ENCODE data around the gene DEFB121.
"Not testable (repeated sequence)": the region's sequence is repeated elsewhere in the genome, so short reads cannot be mapped to it uniquely, and the experiment has no call there.

The DEFB121 gene, protein sequence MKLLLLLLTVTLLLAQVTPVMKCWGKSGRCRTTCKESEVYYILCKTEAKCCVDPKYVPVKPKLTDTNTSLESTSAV
- total RNA-seq: 0 reads per million in 4 donors

DNA sequence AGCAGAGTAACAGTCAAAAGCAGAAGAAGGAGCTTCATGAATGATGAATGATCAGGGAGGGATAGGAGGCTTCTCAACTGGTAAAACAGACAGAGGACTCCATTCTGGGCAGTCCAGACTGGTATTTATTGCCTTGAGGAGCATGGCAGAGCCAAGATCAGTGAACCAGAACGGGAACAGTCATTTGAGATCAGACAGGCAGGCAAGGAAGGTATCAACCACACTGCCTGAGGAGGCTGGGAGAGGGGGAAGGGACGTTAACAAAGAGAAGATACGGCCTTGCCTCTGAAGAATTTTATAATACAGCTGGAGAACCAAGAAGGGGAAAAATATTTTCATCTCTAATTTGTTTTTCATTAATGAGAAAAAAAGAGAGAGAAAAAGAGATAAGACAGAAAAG is at the start of gene DEFB121:
DEFB121 (minus strand) TSS at position 101 of the 400 bp plus-strand sequence; CDS start at position 38, 63 bp downstream.
- DNase-seq: no peak

DNA sequence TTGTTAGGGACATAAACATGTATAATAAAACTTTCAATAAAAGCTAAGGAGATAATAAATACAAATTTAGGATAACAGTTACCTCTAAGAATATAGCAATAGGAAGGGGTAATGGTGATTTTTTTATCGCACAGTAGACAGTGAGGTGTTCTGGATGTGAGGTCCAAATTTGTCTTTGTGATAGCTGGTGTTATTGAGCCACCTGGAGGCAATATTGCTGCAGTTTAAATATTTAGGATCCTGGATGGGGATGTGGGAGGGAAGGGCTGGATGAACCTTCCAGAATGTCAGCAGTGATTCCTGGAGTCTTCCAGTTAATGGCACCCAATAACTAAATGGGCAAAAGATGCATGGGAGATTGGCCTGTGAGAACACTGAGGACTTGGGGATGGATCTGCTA is 48.3 kb upstream of the DEFB121 start:
- DNase-seq: no peak

DNA sequence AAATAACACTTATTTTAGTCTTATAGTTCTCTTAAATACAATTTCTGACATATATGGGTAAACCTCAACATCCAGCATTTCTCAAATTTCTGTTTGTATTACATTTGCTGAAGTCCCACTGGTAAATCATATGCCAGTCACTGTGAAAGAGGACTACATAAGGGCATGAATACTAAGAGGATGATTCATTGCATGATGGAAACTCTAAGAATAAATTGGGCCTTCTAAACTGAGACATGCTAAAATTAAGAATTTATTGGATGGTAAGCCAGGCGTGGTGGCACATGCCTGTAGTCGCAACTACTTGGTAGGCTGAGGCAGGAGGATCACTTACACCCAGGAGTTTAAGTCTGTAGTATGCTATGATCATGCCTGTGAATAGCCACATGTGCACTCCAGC is 46.6 kb upstream of the DEFB121 start:
- no peak for DNase-seq

DNA sequence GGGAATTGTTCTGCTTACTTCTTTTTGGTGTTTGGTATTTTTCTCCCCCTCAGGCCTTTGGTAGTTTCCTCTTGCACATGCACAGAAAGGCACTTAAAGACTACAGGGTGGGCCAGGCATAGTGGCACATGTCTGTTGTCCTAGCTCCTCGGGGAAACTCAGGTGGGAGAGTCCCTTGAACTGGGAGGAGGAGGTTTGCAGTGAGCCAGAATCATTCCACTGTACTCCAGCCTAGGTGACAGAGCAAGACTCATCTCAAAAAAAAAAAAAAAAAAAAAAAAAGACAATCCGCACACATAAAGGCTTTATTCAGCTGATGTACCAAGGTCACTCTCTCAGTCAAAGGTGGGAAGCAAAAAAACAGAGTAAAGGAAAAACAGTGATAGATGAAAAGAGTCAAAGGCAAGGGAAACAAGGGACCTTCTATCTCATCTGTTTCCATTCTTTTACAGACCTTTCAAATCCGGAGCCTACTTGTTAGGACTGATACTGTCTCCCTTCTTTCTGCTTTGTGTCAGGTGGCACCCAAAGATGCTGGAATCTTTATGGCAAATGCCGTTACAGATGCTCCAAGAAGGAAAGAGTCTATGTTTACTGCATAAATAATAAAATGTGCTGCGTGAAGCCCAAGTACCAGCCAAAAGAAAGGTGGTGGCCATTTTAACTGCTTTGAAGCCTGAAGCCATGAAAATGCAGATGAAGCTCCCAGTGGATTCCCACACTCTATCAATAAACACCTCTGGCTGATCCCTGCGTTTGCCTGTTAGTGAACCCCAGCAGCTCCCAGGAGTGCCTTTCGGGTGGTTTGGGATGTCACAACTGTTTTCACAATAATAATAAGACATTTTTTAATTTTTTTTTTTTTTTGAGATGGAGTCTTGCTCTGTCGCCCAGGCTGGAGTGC is 43.7 kb upstream of the DEFB121 start:
- DNase-seq: no peak

DNA sequence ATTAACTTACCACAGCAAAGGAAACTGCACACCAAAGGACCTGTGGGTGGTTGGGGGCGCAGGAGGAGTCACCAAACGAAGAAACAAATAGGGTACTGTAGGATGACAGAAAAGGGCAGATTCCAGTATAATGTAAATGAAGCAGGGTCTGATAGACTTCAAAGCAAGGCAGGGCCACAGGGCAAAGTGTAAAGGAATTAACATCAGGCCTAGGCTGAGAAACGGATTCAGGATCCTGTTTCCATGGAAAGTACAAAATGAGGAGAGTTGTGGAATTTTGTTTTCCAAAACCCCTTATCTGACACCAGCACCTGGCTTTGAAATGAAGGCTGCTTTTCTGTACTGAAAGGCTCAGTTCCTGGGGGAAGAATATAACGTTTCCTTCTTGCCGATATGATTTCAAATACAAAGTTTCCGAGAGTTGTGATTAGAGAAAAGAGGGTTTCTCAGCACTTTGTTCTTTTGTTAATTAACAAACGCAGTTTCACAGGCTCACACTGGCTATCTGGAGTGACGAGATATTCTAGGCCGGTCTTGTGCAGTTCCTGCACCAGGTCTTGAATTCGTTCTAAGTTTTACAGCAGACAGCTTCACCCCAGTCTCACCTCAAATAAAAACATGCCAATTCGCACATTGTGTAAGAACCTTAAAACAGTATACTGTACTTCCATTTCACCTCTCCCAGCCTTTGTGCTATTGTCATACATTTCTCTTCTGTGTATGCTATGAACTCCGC is 40.2 kb upstream of the DEFB121 start:
- no peak for DNase-seq

DNA sequence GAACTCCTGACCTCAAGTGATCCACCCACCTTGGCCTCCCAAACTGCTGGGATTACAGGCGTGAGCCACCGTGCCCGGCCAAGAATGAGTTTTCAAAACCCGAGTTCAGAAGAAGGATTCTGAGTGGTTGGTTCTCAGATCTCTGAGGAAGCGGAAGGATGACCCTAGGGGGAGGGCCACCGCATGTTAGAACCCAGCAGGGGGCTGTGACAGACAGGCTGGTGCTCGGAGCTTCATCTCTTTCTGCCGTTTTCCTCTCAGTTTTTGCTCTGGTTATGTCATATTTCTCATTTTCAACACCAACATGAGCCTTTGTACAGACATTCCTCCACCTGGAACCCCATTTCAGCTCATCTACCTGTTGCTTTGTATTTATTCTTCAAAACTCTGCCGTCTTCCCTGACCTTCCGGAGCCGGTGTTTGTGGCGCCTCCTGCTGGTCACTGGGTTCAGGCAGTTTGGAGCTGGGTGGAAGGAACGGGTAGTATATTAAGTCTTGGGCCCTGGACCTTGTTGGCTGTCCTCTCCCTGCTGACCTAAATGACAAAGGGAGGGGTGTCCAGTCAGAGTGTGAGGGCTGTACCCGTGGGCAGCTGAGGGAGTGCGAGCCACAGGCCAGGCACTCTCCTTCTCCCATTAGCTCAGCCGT is 34.1 kb upstream of the DEFB121 start, which contains the start of gene DEFB123:
DEFB123 (plus strand) TSS at position 621 of the 648 bp plus-strand sequence. CDS start 67 bp downstream, outside the sequence.
- no peak for DNase-seq

DNA sequence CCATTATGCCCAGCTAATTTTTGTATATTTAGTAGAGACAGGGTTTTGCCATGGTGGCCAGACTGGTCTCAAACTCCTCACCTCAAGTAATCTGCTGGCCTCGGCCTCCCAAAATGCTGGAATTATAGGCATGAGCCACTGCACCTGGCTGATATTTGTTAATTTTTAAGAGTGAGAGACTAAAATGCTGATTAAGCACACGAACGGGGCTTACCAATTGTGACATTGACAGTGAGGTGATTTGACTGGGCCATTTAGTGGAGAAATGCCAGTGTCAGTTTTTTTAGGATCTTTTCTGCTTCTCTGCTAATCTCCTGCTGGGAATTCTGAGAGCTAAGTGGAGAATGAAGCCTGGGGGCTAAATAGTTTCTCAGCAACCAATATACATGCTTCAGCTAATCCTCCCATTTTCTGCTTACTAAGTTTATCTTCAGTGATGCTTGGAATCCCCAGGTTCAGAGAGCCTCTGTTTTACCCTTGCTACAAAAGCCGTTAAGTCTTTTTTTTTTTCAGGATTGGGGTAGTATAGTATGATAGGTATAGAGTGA is 24.6 kb upstream of the DEFB121 start:
- no peak for DNase-seq

DNA sequence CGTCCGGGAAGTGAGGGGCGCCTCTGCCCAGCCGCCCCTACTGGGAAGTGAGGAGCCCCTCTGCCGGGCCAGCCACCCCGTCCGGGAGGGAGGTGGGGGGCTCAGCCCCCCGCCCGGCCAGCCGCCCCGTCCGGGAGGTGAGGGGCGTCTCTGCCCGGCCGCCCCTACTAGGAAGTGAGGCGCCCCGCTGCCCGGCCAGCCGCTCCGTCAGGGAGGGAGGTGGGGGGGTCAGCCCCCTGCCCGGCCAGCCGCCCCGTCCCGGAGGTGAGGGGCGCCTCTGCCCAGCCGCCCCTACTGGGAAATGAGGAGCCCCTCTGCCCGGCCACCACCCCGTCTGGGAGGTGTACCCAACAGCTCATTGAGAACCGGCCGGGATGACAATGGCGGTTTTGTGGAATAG is 21.6 kb upstream of the DEFB121 start:
- DNase-seq: not testable (repeated sequence)

DNA sequence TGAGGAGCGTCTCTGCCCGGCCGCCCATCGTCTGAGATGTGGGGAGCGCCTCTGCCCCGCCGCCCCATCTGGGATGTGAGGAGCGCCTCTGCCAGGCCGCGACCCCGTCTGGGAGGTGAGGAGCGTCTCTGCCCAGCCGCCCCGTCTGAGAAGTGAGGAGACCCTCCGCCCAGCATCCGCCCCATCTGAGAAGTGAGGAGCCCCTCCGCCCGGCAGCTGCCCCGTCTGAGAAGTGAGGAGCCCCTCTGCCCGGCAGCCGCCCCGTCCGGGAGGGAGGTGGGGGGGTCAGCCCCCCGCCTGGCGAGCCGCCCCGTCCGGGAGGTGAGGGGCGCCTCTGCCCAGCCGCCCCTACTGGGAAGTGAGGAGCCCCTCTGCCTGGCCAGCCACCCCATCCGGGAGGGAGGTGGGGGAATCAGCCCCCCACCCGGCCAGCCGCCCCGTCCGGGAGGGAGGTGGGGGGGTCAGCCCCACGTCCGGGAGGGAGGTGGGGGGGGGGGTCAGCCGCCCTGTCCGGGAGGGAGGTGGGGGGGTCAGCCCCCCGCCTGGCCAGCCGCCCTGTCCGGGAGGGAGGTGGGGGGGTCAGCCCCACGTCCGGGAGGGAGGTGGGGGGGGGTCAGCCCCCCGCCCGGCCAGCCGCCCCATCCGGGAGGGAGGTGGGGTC is 21.0 kb upstream of the DEFB121 start:
- not testable (repeated sequence) for DNase-seq

DNA sequence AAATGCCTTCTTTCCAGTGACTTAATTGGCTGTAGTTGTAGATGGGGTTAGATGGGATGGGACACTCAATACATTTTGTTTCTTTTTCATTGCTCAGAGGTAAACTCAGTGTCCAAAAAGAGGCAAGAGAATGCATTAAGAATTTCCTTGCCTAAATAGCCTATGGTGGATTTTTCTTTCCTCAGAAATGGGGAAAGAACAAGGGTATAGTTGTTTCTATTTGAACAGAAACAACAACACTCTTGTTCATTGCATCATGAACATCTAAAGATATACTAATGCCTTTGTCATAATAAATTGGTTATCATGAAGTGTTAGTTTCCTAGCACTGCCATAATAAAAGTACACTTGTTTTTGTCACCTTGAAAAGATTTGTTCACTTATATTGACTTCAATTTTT is 19.8 kb upstream of the DEFB121 start:
- DNase-seq: no peak

DNA sequence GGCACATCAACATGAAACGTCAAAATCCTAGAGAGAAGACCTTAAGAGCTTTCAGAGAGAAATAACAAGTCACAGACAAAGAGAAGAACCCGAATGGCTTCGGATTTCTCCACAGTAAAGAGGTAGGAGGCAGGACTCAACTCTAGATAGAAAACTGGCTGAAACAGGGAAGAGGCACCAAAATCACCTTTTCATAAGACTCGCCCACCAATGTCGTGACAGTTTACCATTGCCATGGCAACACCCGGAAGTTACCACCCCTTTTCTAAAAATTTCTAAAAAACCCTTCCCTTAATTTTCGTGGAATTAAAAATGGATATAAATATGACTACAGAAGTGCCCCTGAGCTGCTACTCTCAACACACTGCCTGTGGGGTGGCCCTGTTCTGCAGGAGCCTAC is 12.3 kb upstream of the DEFB121 start:
- no peak for DNase-seq

DNA sequence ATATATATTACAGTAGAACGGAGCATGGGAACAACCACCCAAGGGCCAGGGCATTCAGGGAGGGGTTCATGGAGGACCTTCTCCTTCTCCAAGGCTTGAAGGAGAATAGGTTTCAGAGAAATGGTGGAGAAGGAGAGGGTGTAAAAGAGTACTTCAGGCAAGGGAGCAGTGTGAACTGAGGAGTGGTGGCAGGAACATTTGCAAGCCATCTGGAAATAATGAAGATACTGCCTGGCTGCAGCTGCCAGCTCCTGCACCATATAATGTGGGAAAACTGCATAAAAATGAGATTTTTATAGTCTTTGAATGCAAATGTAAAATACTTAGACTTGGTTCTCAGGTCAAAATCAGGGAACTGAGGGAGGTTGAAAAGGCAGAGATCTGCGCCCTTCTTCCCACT is 9.6 kb upstream of the DEFB121 start:
- DNase-seq: no peak

DNA sequence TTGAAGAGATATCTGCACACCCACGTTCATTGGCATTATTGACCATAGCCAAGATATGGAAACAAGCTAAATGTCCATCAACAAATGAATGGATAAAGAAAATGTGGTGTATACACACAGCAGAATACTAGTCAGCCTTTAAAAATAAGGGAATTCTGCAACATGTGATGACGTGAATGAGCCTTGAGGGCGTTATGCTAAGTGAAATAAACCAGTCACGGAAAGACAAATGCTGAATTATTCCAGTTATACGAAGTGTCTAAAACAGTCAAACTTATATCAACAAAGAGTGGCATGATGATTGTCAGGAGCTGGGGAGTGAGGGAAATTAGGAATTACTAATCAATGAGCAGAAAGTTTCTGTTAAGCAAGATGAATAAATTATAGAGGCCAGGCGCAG is 8.4 kb upstream of the DEFB121 start:
- no peak for DNase-seq

DNA sequence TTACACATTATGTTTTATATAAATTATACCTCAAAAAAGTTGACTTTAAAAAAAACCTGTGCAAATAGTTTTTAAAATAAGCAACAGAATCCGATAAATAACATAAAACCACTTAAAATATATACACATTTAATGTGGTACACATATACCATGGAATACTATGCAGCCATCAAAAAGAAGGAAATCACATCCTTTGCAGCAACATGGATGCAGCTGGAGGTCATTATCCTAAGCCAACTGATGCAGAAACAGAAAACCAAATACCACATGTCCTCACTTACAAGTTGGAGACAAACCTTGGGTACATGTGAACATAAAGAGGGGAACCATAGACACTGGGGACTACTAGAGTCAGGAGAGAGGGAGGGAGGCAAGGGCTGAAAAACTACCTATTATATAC is 4.0 kb upstream of the DEFB121 start:
- no peak for DNase-seq

DNA sequence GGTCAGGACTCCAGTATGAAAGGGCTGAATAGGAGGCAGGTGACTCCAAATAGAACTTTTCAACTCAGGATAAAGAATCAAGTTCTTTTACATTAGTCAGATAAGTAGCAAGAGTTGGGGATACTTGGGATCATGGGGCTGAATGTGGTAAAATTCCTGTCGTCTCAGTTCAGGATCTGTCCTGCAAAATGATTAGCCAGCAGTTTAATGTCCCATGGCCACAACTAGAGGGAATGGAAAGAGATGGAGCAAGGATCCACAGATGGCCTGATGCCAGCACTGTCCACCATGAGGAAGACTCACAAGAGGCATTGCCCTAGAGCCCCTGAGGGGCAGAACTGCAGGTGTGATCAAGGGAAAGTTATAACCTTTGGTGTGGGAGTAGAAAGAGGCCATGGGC is 2.1 kb downstream of the DEFB121 start:
- DNase-seq: no peak

DNA sequence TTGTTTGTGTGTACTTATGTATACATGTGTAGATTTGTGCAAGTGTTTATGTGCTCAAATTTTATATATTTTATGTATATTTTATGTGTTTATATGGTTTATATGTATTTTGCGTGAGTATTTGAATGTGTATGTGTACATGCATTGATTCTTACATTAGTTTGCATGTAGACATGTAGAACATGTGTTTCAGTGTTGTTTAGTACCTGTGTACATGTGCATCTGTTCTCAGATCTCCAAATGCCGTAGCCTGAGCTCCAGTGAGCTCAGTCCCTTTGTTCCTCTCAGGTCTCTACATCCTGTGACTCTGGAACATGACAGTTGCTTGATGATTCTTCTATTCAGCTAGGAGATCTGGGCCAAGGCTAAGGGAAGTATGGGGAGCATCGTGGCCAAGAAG is 11.1 kb downstream of the DEFB121 start:
- DNase-seq: no peak

DNA sequence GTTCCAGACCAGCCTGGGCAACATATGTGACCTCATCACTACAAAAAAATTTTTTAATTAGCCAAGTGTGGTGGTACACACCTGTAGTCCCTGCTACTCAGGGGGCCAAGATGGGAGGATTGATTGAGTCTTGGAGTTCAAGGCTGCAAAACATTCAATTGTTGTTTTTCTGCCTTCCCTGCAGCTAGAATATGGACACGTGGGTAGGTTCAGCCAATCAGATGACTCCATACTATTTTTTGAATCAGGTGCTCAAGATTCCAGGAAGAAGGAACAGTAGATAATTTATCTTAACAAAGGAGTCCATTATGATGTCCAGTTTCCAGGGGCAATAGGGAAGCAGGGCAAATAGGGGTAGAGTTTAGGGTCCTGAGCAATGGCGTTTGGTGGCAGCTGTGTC is 13.2 kb downstream of the DEFB121 start:
- DNase-seq: no peak

DNA sequence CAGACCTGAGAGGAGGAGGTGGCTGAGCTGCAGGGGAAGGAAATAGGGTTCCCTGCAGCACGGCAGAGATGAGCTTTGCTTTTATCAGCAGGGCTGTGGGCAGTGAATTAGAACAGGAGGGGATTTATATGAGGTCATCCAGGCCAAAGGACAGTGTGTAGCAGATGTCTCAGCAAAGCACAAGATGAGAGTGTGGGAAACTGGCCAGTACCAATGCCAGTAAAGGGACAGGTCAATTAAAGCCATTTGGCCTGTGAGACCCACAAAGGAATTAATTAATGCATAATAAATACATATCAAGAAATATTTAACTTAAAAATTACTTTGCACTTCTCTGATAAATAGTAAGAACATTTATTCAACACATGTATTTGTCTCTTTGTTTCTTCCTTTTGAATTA is 15.5 kb downstream of the DEFB121 start, which contains the start of gene DEFB119:
DEFB119 (minus strand) TSS at position 101 of the 400 bp plus-strand sequence. CDS start 107 bp downstream, outside the sequence.
- DNase-seq: no peak

DNA sequence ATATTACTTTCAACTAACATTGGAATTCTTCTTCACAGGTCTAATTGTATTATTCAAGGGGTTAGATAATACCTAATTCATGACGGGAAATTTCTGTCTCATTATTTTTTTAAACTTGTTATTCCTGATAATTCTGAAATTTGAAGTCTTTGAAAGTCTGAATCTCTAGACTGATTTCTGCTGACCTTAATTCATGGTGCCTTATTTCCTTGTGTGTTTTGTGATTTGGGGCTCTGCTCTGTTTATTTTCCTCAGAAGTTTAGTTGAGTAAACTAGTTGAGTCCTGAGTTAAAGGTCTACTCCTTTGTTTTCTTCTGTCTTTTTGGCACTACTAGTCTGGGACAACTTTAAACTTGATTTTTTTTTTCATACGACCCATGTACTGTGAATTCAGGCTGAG is 31.7 kb downstream of the DEFB121 start:
- no peak for DNase-seq

DNA sequence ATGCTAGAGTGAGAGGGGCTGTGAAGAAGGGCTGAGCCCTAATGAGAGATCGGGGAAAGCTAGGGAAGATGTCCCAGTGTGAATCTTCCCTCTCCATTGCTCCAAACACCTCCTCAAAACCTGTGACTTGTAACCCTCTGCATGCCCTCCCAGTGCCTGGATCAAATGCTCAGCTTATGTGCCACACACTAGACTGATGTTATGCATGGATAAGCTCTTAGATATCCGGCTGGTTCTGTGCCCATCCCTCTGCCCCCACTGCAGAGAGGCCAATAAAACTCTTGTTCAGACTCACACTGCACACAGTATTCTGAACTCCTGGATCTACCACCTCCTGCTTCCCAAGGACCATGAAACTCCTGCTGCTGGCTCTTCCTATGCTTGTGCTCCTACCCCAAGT is 37.7 kb downstream of the DEFB121 start, which contains the start of gene DEFB118:
DEFB118 (plus strand) TSS at position 301 of the 400 bp plus-strand sequence; CDS start at position 351, 50 bp downstream.
- no peak for DNase-seq

DNA sequence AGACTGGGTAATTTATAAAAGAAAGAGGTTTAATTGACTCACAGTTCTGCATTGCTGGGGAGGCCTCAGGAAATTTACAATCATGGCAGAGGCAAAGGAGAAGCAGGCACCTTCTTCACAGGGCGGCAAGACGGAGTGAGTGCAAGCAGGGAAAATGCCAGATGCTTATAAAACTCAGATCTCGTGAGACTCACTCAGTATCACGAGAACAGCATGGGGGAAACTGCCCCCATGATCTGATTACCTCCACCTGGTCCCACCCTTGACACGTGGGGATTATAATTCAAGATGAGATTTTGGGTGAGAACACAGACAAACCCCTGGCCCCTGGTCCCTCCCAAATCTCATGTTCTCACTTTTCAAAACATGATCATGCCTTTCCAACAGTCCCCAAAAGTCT is 41.7 kb downstream of the DEFB121 start:
- not testable (repeated sequence) for DNase-seq

DNA sequence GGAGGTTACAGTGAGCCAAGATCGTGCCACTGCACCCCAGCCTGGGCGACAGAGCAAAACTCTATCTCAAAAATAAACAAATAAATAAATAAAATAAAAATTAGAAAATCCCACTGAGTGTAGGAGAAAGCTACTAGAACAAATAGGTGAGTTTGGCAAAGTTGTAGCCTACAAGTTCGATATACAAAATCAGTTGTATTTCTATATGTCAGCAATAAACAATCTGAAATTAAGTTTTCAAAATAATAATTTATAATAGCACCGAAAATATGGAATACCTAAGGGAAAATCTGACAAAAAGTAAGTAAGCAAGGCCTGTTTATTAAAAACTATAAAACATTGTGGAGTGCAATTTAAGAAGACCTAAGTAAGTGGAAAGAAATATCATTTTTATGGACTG is 42.7 kb downstream of the DEFB121 start:
- DNase-seq: no peak
